ENCODE data around the gene OTOP2. TPM values are rescaled to one million over a fixed set of nuclear protein-coding genes. Genes with fewer than 3 reads are reported as not detected.
A peak's percentile ranks its signal among the peaks of the same experiment; 100 is the strongest.

Gene OTOP2
- total and polyA plus RNA-seq, 2 of the 8 experiments (the other 6 are each of a cell fraction or from before 2014, with no cell fraction given) = 0.23 TPM; not detected in 1

- Histone ChIP-seq H3K4ac (replicated peaks; ENCODE audit: insufficient read length, low read depth, low read length) (no peak within 1 kb of the TSS), H3K79me2 (ENCODE audit: control insufficient read depth in 1 of 2, insufficient read depth in 2 of 2, low read length in 2 of 2) (no peaks in the 10 kb centered on the region), H3K9me3 (ENCODE audit: insufficient read depth in 2 of 2, low read depth in 1 of 2, low read length in 1 of 2) (no peaks in the 10 kb centered on the region), H4K5ac (ENCODE audit: insufficient read length, low read depth, low read length) (no peak within 1 kb of the TSS), H3K36me3 (ENCODE audit: control insufficient read depth in 2 of 4, insufficient read depth in 4 of 4, low read length in 3 of 4) (no peaks in the 10 kb centered on the region), H2BK20ac (ENCODE audit: low read length) (no peak within 1 kb of the TSS), H3K27me3 (replicated peaks in 1 of 4; ENCODE audit: control insufficient read depth in 3 of 4, extremely low read depth in 1 of 4, insufficient read depth in 3 of 4, low read length in 3 of 4) (peaks cover 22 to 59% (median 52%) of the 10 kb centered on the region in 4 experiments), H4K8ac (ENCODE audit: extremely low read depth, insufficient read depth, low read length) (no peak within 1 kb of the TSS; the same call in 1 of the 2 replicates), H2BK12ac (ENCODE audit: low read depth, low read length) (no peak within 1 kb of the TSS), H3K9ac (replicated peaks in 1 of 4; ENCODE audit: extremely low read depth in 1 of 4, low read depth in 3 of 4, low read length in 3 of 4) (no peak within 1 kb of the TSS), H3K23ac (ENCODE audit: insufficient read length) (no peak within 1 kb of the TSS), H3K23me2 (ENCODE audit: low read depth, low read length) (peaks cover 3% of the 10 kb centered on the region; the same call in 1 of the 2 replicates), H4K20me1 (replicated peaks in 1 of 2; ENCODE audit: control insufficient read depth in 1 of 2, insufficient read depth in 2 of 2, low read length in 2 of 2) (peaks cover 2 to 6% of the 10 kb centered on the region in 2 experiments), H3K4me3 (ENCODE audit: extremely low read depth in 1 of 4, insufficient read depth in 2 of 4, low read depth in 3 of 4, low read length in 4 of 4) (peak within 1 kb of the TSS; percentile 28 to 54 (median 36)), H3K14ac (ENCODE audit: insufficient read length) (no peak within 1 kb of the TSS), H2BK120ac (replicated peaks; ENCODE audit: low read depth, low read length) (no peak within 1 kb of the TSS), H2BK5ac (ENCODE audit: low read depth, low read length) (no peak within 1 kb of the TSS), H2AK5ac (ENCODE audit: low read depth, low read length) (no peak within 1 kb of the TSS), H3K4me1 (replicated peaks in 1 of 4; ENCODE audit: control insufficient read depth in 3 of 4, insufficient read depth in 4 of 4, low read length in 3 of 4) (peaks cover 0 to 6% (median 5%) of the 10 kb centered on the region in 4 experiments; a peak in 4 of 7 replicates), H4K91ac (replicated peaks; ENCODE audit: insufficient read length, low read length) (no peak within 1 kb of the TSS), H3K18ac (ENCODE audit: extremely low read depth, low read length) (no peak within 1 kb of the TSS; the same call in 1 of the 2 replicates), H3K79me1 (ENCODE audit: low read depth, low read length) (no peaks in the 10 kb centered on the region), H3K56ac (replicated peaks; ENCODE audit: insufficient read length, low read depth, low read length) (peak within 1 kb of the TSS; percentile 62), H3K4me2 (ENCODE audit: insufficient read depth in 1 of 2, low read depth in 2 of 2, low read length in 2 of 2) (peak within 1 kb of the TSS; percentile 70), H2AFZ (ENCODE audit: low read length) (no peak within 1 kb of the TSS), H2BK15ac (ENCODE audit: low read length) (0 out of 2 replicates have a peak within 1 kb of the TSS, but pooled peaks have one; percentile 16), H3K27ac (ENCODE audit: low read depth, low read length) (no peak within 1 kb of the TSS)
- ChIA-PET CTCF (ENCODE audit: partially characterized antibody) (interaction anchor here (0.9 to 49.9 kb wide), 8 partner anchors 9 to 74 kb away, joined by 3 to 1072 read pairs (median 4); partner anchors contain the start of gene OTOP2), POLR2A (ENCODE audit: partially characterized antibody) (interaction anchor here (0.7 to 0.8 kb wide), 2 partner anchors 9 to 71 kb away, joined by 3 to 4 read pairs; no protein-coding TSS in a partner anchor)
- 7% methylated on average over 61 of the region's 78 CpGs; no CpG with 5 or more reads in 1 of the 2 experiments for WGBS, 2 experiments (ENCODE audit: extremely low coverage in 1 of 2, insufficient coverage in 1 of 2, insufficient read length in 1 of 2, insufficient replicate concordance in 2 of 2, low coverage in 1 of 2, low lambda C conversion rate in 2 of 2, missing lambda C conversion rate in 1 of 2)
- FAIRE-seq (no peak), DNase-seq (ENCODE audit: low read depth in 1 of 2, low spot score in 2 of 2) (no peak)
- TF ChIP-seq ASH2L (IDR thresholded peaks at IDR 0.05; ENCODE audit: low read length) = peak; percentile 21
- TF ChIP-seq EZH2 (IDR thresholded peaks at IDR 0.05; ENCODE audit: low read depth, low read length, severe bottlenecking) = peak; percentile 98
- TF ChIP-seq KDM4A (IDR thresholded peaks at IDR 0.05; ENCODE audit: low read depth, low read length, severe bottlenecking) = peak; percentile 46
- TF ChIP-seq ZNF274 (IDR thresholded peaks at IDR 0.05; ENCODE audit: borderline replicate concordance, extremely low read depth, low read length) = no peak
- TF ChIP-seq SUZ12 (IDR thresholded peaks at IDR 0.05; ENCODE audit: low read length) = peak; percentile 97
- peak; percentile 42 for TF ChIP-seq RNF2 (IDR thresholded peaks at IDR 0.05; ENCODE audit: borderline replicate concordance, low read depth, low read length, missing control alignments, poor library complexity, severe bottlenecking)
- peak; percentile 50; the same call in 1 of the 2 replicates for TF ChIP-seq GABPA (IDR thresholded peaks at IDR 0.05; ENCODE audit: borderline replicate concordance, insufficient read depth, low read length)
- TF ChIP-seq EP300 (IDR thresholded peaks at IDR 0.05; ENCODE audit: borderline replicate concordance in 1 of 2, low read depth in 2 of 2, low read length in 2 of 2) = no peak
Measured at GRCh38 chr17:74935585-74936469, 11.8 kb downstream of the OTOP2 start, which contains the start of gene OTOP3. TSS of gene OTOP3 (plus strand) at chr17:74935898. CDS start at chr17:74935922, 24 bp downstream.
